GM18511 (cell line): Measurements from ENCODE around the gene CDK16.

Experiments
- ATAC-seq: cut with Tn5 transposase; IDR thresholded peaks from one replicate; pipeline ENCODE4 v1.9.1; 2021; ENCODE audit warnings: mild to moderate bottlenecking, moderate library complexity; ENCODE audit not compliant: unreplicated experiment

Gene CDK16

DNA sequence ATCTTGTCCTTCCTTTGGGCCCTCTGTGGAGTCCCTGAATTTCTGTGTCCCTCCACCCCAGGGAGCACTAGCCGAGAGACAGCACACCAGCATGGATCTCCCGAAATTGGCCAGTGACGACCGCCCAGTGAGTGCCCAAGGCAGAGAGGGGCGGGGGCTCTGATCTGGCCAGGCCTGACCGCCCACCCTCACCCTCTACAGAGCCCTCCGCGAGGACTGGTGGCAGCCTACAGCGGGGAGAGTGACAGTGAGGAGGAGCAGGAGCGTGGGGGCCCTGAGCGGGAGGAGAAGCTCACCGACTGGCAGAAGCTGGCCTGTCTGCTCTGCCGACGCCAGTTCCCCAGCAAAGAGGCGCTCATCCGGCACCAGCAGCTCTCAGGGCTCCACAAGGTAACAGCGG is 33.2 kb upstream of the CDK16 start:
- no peak for ATAC-seq

DNA sequence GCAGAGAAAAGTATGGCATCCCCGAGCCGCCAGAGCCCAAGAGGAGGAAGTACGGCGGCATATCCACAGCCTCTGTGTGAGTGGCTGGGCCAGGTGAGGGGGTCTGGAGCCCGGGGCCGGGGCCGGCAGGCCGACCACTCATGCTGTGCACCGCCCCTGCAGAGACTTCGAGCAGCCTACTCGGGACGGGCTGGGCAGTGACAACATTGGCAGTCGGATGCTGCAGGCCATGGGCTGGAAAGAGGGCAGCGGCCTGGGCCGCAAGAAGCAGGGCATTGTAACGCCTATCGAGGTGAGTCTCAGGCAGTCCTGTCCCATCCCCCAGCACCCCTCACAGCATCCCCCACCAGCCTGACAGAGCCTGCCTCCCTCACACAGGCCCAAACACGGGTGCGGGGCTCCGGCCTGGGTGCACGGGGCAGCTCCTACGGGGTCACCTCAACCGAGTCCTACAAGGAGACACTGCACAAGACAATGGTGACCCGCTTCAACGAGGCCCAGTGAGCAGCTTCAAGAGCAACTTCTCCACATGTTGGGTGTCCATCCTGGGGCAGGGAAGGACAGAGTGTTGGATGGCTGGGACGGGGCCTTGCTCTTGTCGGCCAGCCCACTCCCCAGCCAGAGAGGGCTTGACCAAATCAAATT is 32.3 kb upstream of the CDK16 start:
- ATAC-seq, result no peak

DNA sequence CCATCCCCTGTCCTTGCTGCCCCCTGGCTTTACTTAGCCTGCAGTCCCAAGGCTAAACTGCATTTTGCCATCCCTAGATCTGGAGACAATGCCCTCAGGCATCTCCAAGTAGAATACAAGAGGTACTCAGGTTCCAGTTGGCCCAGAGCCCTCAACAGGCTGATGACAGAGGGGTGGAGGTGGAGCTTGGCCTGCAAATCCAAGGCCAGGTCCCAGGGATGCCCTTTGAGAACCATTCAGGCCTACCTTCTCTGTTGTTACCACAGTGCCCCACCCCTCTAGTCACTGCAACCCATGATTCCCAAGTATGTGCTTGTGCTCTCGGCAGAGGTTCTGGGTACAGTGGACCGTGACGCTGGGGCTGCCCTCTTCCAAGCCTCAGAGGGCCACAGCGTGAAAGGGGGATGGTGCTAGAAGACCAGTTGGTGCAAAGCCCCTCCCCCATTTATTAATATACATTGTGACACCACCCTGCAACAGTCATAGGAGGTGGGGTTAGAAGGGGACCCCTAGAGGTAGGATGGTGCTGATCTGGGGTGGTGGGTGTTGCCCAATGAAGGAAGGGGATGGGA is 31.3 kb upstream of the CDK16 start:
- no peak for ATAC-seq

DNA sequence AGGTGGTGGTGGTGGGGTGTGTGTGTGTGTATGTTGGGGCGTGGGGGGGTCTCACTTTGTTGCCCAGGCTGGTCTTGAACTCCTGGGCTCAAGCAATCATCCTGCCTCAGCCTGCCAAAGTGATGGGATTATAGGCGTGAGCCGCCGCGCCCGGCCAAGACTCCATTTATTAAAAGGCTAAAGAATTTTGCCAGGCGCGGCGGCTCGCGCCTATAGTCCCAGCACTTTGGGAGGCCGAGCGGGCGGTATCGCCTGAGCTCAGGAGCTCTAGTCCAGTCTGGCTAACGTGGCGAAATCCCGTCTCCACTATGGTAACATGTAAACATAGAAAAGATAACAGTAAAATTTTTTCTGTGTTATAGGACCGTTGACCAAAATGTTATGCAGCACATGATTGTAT is 28.6 kb upstream of the CDK16 start:
- no peak for ATAC-seq

DNA sequence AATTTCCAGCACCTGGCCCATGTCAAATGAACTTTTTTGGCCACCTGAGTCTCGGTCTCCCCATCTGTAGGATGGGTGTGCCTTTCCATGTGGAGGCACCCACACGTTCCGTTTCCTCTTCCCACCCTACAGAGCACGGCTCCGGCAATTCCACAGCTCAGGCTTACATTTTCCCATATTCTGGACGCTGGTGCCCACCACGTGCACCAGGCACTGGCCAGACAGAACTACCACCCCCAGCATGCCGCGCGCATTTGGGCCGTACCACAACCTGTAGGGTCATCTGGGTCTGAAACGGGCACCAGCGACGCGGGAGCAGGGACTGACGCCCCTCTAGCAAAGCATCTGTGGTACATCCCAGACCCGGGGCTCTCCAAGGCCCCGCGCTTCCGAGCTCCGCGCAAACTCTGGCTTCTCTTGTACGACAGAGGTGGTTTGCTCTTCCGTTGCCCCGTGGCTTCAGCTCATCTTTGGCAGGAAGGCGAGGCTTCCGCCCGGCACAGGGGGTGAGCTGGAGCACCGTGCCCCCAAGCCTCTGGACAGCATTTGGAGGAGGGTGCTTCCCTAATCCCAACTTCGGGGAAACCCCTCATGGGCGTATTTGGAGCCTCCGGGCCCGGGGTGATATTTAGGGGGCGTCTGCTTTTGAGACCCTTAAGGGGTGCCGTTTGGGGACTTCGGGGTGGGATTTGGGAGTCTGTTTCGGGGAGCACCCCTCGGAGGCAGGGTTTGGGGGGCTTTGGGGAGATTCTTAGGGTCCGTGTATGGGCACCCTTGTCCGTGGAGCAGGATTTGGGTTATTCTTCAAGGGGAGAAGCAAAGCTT is 27.8 kb upstream of the CDK16 start:
- peak; percentile 50 for ATAC-seq

DNA sequence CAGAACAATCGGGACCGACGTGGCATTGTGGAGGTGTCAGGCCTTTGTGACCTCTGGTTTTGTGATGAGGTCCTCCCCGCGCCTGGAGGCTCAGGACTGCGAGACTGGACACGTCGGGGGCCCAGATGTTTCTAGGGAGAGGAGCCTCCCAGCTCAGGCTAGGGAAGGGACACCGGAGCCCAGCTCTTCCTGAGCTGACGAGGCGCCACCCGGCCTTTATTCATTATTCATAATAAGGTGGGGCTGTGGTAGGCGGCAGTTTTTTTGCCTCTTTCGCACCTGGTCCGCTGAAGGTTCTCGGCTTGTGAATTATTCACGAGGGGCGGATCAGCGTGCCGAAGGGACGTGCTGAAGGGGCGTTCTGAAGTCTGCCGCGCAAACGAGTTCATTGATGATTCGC is 27.1 kb upstream of the CDK16 start:
- ATAC-seq, result no peak

DNA sequence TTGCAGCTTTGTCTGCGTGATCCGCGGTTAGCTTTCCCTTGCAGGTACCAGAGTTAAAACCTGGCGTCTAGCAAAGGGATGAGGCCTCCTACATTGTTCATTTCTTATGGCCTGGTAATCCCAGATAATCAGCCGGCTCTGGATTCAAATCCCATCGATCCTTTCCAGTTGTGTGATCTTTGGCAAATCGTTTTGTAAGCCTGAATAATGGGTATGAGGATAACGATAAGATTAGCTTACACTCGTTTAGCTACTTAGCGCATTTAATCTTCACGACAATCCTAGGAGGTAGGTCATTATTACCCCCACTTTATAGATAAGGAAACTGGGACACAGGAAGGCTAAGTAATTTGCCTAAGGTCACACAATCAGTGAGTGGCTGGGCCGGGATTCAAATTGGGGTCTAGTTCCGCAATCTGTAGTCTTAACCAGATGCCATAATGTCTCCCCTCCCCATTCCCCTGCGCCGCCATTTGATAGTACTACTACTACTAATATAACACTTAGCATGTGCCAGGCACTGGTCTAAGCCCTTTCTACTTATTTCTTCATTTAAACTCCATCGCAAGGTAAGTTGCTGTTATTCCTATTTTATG is 26.6 kb upstream of the CDK16 start:
- ATAC-seq, result no peak

DNA sequence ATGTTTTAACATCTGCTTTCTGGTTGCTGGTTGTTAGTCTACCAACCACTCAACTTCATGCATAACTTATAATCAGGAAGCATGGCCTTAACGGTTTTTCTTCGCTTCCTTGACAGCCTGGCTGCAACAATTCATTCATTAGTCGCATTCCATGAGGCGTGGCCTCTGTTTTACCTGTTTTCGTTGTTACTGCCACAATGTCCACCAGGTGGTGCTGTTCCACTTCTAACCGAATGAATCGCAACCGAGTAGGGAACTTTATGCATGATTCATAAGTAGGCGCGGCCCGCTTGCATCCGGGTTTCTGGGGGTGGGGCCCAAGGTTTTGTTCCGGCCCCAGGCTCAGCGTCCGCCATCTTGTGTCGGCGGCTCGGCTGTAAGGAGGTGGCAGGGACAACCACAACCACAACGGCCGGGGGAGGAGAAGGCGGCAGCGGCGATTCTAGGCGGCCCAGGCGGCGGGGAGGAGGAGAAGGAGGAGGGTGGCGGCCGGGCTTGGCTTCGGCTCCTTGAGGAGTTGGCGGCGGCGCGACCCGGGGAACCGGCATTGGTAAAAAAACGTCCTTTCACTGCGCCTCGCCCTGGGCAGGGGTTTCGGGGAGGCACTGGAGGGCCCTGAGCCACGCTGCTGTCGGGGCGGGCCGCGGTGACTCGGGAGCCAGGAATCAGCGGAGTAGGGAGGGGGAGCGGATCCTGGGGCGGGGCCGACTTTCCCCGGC is 24.8 kb upstream of the CDK16 start, which contains the start of gene UBA1:
TSS of gene UBA1 (plus strand) at position 355 of the 719 bp plus-strand sequence. CDS start 4,974 bp downstream, outside the sequence.
- ATAC-seq, result peak; percentile 88

DNA sequence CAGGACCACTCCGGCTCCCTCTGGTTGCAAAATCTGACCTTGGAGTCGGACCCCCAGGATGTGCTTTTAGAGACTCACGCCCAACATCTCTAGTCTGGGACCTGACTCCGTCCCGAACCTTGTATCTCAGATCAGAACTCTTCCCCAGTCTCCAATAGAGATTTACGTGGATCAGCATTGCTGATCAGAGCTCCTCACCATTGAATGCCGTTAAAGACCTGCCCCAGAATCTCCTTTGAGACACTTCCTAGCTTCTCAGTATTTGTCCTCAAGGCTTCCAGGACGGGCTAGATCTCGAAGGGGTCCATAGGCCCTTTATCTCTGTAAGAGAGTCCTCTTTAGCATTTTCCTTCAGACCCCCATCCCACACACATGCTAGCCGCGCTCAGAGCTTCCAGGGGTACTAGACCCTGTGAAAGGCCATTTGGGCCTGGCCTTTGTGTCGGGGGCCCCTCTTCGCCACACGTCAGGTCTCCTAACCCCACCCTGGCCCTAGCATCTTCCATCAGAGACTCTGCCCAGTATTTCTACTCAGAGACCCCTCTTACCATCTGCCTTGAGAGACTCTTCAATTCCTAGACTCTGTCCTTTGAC is 24.2 kb upstream of the CDK16 start:
- ATAC-seq, result no peak

DNA sequence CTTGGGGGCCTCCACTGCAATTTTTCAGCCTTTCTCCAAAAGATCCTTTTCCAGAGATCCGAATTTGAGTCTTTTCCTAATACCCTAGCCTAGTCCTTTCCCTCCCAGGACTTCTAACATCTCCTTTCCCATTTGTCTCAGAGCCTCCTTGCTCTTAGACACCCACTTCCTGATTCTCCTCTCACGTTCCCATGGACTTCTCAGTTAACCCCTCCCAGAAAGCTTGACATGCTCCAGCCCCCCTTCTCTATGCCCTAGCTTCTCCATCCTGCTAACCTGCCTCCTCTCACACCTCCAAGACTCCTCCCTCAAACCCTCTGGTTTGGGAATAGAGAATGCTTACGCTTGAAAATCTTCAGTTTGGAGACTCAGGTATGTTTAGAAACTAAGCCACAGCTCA is 22.4 kb upstream of the CDK16 start:
- no peak for ATAC-seq

DNA sequence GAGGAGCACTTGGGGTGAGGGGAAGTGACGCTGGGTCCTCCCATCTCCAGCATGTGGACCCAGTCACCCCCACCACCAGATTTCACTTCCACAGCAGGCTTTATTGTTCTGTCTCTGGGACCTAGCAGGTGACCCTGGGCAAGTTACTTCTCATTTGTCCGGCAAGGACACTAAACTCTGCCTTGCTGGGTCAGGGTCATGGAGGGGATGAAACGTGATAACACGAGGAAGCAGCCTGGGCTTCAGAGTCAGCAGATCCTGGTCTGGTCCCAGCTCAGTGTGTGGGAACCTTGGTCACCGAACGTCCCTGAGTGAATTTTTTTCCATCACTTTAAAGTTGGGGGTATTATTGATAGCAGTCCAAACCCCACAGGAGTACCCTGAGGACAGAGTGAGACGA is 21.0 kb upstream of the CDK16 start:
- no peak for ATAC-seq

DNA sequence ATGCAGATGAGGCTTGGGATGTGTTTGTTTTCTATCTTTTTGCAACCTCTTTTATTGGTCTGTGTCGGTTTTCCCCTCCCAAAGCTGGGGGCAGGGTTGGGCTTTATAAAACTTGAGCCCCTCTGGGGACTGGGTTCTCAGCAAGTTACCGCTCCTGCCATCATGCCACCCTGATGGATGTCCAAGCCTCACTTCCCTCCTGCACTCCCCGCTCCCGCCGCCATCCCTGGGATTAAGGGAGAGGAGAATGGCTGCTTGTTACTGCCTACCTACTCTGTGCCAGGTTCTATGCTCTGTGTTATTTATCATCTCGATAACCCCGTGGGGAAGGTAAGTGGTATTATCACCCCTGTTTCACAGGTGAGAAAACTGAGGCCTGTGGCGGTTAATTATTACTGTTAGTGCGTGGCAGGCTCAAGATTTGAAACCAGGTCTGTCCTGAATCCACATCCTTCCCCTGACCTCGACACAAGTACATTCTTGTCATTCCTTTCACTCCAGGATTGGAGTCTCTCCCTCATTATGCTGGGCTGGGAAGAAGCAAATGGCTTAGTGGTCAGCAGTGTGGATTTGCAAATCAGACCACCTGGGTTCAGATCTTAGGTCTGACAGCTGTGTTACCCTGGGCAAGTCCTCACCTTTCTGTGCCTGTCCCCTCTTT is 20.3 kb upstream of the CDK16 start:
- ATAC-seq, result no peak

DNA sequence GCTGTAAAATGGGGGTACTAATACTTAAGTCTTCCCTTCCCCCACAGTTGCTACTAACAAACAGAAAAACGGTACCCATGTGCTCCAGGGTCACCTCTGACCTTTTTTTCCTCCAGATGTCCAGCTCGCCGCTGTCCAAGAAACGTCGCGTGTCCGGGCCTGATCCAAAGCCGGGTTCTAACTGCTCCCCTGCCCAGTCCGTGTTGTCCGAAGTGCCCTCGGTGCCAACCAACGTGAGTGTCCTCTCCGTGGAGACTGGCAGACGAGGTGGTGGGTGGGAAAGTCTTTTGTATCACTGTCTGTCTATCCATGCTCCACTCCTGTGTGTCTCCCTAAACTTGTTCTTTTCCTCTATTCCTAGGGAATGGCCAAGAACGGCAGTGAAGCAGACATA is 19.8 kb upstream of the CDK16 start:
- ATAC-seq, result no peak

DNA sequence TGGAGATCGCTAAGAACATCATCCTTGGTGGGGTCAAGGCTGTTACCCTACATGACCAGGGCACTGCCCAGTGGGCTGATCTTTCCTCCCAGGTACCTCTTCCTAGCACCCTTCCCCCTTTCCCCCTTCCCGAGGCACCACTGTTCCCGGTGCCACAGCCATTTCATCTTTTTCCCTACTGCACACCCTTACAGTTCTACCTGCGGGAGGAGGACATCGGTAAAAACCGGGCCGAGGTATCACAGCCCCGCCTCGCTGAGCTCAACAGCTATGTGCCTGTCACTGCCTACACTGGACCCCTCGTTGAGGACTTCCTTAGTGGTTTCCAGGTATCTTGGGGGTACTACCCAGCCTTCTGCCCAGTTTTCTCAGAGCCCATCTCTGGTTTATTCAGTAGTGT is 19.2 kb upstream of the CDK16 start:
- ATAC-seq, result no peak

DNA sequence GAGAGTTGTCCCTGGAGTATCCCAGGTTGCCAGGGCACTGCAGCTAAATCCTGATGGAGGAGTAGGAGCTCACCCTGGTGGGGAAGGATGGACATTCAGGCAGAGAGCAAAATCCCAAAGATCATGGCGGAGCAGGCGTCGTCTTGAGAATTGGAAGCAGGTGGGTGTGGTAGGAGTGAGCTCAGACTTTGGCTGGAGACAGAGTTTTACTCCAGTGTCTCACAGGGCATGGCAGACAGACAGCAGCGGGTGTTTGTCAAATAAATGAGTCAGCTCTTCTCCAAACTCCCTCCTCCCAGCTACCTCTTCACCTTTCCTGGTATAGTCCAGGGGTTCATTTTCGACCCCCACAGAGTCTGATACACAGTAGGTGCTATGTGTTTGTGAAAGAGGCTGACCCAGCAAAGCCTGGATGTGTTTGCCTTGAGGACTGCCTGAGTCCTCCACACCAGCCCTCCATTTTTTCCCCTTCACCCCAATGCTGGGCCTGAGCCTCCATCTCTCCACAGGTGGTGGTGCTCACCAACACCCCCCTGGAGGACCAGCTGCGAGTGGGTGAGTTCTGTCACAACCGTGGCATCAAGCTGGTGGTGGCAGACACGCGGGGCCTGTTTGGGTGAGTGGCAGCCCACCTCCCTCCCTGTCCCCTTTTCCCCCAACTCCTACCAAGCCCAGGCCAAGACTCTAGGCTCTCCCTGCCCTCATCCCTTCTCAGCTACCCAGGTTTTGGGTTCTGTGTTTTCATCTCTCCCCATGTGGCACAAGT is 17.9 kb upstream of the CDK16 start:
- no peak for ATAC-seq

DNA sequence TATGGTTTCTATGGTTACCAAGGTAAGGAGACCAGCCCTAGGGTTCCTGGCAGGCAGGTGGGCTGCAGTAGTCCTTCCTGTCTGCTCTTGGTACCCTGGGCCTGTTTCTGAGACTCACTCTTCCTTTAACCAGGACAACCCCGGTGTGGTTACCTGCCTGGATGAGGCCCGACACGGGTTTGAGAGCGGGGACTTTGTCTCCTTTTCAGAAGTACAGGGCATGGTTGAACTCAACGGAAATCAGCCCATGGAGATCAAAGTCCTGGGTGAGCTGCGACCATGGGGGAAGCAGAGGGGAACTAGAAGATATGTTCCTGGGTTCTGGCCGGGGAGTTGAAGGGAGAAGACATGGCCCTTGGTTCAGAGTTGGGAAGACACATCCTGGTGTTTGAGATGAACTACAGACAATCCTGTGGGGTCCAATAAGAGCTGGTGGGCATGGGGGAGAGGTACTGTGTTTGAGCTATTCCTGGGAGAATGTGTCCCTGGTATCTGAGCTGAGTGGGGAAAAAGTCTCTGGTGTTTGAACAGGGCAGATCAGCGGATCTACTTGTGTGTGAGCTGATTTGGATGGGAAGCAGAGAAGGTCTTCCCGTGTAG is 17.0 kb upstream of the CDK16 start:
- ATAC-seq, result no peak

DNA sequence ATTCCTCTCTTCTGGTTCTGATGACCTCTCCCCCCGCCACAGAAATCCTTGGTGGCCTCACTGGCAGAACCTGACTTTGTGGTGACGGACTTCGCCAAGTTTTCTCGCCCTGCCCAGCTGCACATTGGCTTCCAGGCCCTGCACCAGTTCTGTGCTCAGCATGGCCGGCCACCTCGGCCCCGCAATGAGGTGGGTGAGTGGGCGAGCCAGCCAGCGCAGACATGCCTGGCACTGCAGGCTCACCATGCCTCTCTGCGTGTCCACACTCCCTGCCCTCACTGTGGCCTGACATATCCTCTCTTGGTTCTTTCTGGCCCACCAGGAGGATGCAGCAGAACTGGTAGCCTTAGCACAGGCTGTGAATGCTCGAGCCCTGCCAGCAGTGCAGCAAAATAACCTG is 16.2 kb upstream of the CDK16 start:
- no peak for ATAC-seq

DNA sequence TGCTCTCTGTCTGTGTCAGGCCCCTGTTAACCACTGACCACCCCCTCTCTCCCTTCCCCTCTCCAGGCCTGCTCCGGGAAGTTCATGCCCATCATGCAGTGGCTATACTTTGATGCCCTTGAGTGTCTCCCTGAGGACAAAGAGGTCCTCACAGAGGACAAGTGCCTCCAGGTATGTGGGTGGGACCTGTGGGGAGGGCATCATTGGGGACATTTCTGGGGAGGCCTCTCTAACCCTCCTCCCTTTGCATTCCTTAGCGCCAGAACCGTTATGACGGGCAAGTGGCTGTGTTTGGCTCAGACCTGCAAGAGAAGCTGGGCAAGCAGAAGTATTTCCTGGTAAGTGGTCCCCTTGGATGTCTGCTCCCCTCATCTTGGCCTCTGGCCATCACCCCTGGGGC is 15.6 kb upstream of the CDK16 start:
- no peak for ATAC-seq

DNA sequence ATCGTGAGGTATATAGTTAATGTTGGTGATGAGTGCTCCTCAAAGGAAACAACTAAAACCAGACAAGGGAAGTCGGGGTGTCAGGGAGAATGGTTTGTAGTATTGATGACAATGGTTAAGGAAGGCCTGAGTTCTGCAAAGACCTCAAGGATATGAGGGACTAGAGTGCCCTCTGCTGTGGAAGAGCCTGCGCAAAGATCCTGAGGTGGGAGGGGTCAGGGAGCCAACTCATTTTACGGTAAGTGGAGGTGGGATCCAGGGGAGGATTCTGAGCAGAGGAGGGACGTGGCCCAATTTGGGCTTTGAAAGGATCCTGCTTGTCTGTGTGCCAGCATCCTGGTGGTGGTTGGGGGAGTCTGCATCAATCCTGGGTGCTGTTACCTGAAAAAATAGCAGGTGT is 13.5 kb upstream of the CDK16 start:
- no peak for ATAC-seq
